Hepatocyte (in vitro differentiated cells): ENCODE measurements around the gene DNMT3B. TPM values are rescaled to one million over a fixed set of nuclear protein-coding genes. Genes with fewer than 3 reads are reported as not detected.

Experiments
- DNase-seq: peaks from one replicate; pipeline ENCODE4 v3.0.0-alpha.2; 2016; ENCODE audit warnings: low spot score
- H2AFZ ChIP-seq: fragments of 200-600 bp; sonication (generic); 2 replicates; pipeline ENCODE4 v1.6.0; 2016; ENCODE audit warnings: antibody characterized with exemption, mild to moderate bottlenecking
- H3K27ac ChIP-seq: fragments of 200-600 bp; sonication (generic); 2 replicates; pipeline ENCODE4 v1.5.1; 2016; ENCODE audit warnings: mild to moderate bottlenecking
- H3K27me3 ChIP-seq: fragments of 200-600 bp; sonication (generic); 2 replicates; pipeline ENCODE4 v1.6.1; 2016
- H3K36me3 ChIP-seq: fragments of 200-600 bp; sonication (generic); replicated peaks from 2 replicates; pipeline ENCODE4 v1.5.1; 2016; ENCODE audit warnings: low read depth; ENCODE audit not compliant: insufficient read depth
- H3K4me1 ChIP-seq: fragments of 200-600 bp; sonication (generic); 2 replicates; pipeline ENCODE4 v1.5.1; 2016; ENCODE audit warnings: mild to moderate bottlenecking, moderate library complexity; ENCODE audit not compliant: insufficient read depth
- H3K4me2 ChIP-seq: fragments of 200-600 bp; sonication (generic); 2 replicates; pipeline ENCODE4 v1.6.0; 2016
- H3K4me3 ChIP-seq: fragments of 200-600 bp; sonication (generic); 2 replicates; pipeline ENCODE4 v1.5.1; 2016; ENCODE audit warnings: mild to moderate bottlenecking
- H3K79me2 ChIP-seq: fragments of 200-600 bp; sonication (generic); 2 replicates; pipeline ENCODE4 v1.6.0; 2017; ENCODE audit warnings: mild to moderate bottlenecking
- H3K9me2 ChIP-seq: fragments of 200-600 bp; sonication (generic); replicated peaks from 2 replicates; pipeline ENCODE4 v1.6.0; 2017; ENCODE audit warnings: mild to moderate bottlenecking; ENCODE audit not compliant: insufficient read depth
- H3K9me3 ChIP-seq: fragments of 200-600 bp; sonication (generic); 2 replicates; pipeline ENCODE4 v1.5.1; 2016; ENCODE audit warnings: low read depth, mild to moderate bottlenecking
- H4K20me1 ChIP-seq: fragments of 200-600 bp; sonication (generic); 2 replicates; pipeline ENCODE4 v1.6.0; 2016; ENCODE audit warnings: mild to moderate bottlenecking; ENCODE audit not compliant: insufficient read depth, poor library complexity, severe bottlenecking
- EZH2 ChIP-seq: fragments of 200-600 bp; sonication (generic); IDR thresholded peaks from 2 replicates; pipeline ENCODE4 v1.6.1; 2016; ENCODE audit warnings: antibody characterized with exemption, mild to moderate bottlenecking, borderline replicate concordance
- EZH2phosphoT487 ChIP-seq: fragments of 200-600 bp; sonication (generic); IDR thresholded peaks from one replicate; pipeline ENCODE4 v1.6.1; 2018; ENCODE audit warnings: antibody characterized with exemption, mild to moderate bottlenecking, low read depth, moderate library complexity; ENCODE audit not compliant: unreplicated experiment, severe bottlenecking
- WGBS: methylation state at CpG from one replicate; pipeline ENCODE4 v1.1.6; 2016; ENCODE audit warnings: low lambda C conversion rate; ENCODE audit errors: missing lambda C conversion rate; 5-methylcytosine and 5-hydroxymethylcytosine counted together
- polyA plus RNA-seq: library from polyadenylated mRNA; unstranded; fragments of >200 nt; fragmentation: Nextera tagmentation; extraction: Ambion mirVana; gene quantifications from 2 replicates; pipeline ENCODE4 v1.2.1, GENCODE V29; 2016
- total RNA-seq: library from RNA; depleted of rRNA; stranded (reverse); fragments of >200 nt; gene quantifications from 2 replicates; pipeline ENCODE4 v1.2.3, GENCODE V29; 2014
- TF ChIP-seq, protein P1 (sequence below): fragments of 200-600 bp; sonication (generic); IDR thresholded peaks from 2 replicates; pipeline ENCODE4 v1.5.1; 2016; ENCODE audit warnings: antibody characterized with exemption, mild to moderate bottlenecking; ENCODE audit not compliant: poor library complexity

The DNMT3B gene
- total and polyA plus RNA-seq, 2 experiments from 2014 or later = 4.3 to 5.2 TPM

- H3K4me1 ChIP-seq = peaks cover 18% of the 10 kb centered on the region
- H3K27me3 ChIP-seq = no peaks in the 10 kb centered on the region
- H3K4me3 ChIP-seq = no peak overlapping the region
- no peaks in the 10 kb centered on the region for H4K20me1 ChIP-seq
- no peaks in the 10 kb centered on the region for H3K9me3 ChIP-seq
- H3K36me3 ChIP-seq = no peaks in the 10 kb centered on the region
- TF ChIP-seq, protein P1, sequence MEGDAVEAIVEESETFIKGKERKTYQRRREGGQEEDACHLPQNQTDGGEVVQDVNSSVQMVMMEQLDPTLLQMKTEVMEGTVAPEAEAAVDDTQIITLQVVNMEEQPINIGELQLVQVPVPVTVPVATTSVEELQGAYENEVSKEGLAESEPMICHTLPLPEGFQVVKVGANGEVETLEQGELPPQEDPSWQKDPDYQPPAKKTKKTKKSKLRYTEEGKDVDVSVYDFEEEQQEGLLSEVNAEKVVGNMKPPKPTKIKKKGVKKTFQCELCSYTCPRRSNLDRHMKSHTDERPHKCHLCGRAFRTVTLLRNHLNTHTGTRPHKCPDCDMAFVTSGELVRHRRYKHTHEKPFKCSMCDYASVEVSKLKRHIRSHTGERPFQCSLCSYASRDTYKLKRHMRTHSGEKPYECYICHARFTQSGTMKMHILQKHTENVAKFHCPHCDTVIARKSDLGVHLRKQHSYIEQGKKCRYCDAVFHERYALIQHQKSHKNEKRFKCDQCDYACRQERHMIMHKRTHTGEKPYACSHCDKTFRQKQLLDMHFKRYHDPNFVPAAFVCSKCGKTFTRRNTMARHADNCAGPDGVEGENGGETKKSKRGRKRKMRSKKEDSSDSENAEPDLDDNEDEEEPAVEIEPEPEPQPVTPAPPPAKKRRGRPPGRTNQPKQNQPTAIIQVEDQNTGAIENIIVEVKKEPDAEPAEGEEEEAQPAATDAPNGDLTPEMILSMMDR = no peak
- TF ChIP-seq EZH2 = no peak
- no peak for TF ChIP-seq EZH2phosphoT487
- no peak overlapping the region for H3K27ac ChIP-seq
- no peak for DNase-seq
- H3K4me2 ChIP-seq = no peak overlapping the region
- H3K79me2 ChIP-seq = peaks cover 24% of the 10 kb centered on the region
- no peak overlapping the region for H2AFZ ChIP-seq
- no peaks in the 10 kb centered on the region for H3K9me2 ChIP-seq
- WGBS = 82% methylated on average over 8 of the region's 8 CpGs
Measured at GRCh38 chr20:32773855-32774254, 11.7 kb downstream of the DNMT3B start.

DNA sequence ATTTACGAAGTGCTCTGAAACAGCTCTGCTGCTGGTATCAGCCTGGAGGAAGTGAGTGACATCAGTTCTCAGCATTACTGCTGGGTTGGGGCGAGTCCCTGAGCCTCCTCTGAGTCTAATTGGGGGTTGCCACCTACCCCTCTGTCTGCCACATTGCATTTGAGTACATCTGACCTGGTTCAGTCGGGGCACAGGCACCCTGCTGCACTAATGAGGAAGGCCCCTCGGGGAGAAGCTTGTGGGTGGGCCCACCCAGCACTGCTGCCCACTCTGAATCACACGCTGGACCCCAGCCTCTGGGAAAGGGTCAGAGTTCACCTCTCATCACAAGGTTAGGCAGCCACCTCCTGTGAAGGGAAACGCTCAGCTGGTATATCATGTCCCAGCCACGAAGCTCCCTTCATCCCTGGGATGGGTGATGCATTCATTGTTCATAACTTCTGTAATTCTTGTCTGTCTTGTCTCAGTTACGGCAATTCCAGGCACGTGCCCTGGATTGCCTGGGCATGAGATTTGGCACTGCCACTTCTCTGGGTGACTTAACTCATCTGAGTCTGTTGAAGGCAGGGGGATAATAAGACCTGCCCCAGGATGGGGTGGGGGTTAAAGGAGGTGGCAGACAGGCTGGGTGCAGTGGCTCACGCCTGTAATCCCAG, 13.3 kb downstream of the DNMT3B start:
- WGBS = 86% methylated on average over 10 of the region's 10 CpGs
- Histone ChIP-seq H3K27me3 (no peaks in the 10 kb centered on the region), H3K4me2 (no peak overlapping the region), H3K4me1 (peaks cover 18% of the 10 kb centered on the region), H3K79me2 (peaks cover 20% of the 10 kb centered on the region), H3K4me3 (no peak overlapping the region), H4K20me1 (no peaks in the 10 kb centered on the region), H2AFZ (no peak overlapping the region), H3K9me2 (no peaks in the 10 kb centered on the region), H3K27ac (no peak overlapping the region), H3K9me3 (no peaks in the 10 kb centered on the region), H3K36me3 (no peaks in the 10 kb centered on the region)
- TF ChIP-seq EZH2phosphoT487 = no peak
- TF ChIP-seq, protein P1 = no peak
- no peak for TF ChIP-seq EZH2
- DNase-seq = no peak

DNA sequence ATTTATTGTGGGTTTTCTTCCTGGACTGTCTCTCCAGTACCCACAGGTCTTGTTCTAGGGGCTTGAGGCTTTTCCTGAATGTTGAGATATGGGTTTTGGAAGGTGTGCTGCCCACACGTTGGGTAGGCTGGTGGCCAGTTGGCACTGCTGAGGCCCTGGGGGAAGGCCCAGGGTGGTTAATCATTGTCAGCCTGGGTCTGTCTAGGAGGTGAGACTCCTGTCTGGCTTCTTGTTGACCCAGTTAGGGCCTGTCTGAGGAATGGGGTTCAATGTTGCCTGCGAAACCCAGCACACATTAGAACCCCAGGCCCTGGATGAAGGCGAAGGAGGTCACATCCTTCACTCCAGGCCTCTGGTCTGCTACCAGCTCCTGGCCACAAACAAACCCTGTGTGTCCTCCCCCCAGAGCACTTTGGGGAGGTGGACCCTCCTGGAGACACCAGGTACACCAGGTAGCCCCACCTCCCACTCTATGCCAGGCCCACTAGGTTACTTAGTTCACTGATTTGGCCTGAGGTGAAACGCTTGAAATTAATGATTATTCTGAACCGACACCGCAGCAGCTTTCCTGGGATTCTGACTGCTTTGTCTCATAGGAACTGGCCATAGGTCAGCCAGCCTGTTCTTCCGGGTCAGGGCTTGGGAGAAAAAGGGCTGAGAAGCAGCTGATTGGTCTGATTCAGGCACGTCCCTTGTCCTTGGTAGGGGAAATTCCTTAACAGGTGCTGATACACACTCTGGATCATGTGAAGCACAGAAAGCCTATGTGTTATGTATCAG, 15.2 kb downstream of the DNMT3B start:
- no peak overlapping the region for H3K4me3 ChIP-seq
- no peak for DNase-seq
- H3K9me3 ChIP-seq = no peaks in the 10 kb centered on the region
- H3K79me2 ChIP-seq = peaks cover 17% of the 10 kb centered on the region
- TF ChIP-seq, protein P1 = no peak
- no peak for TF ChIP-seq EZH2phosphoT487
- TF ChIP-seq EZH2 = no peak
- H3K9me2 ChIP-seq = no peaks in the 10 kb centered on the region
- peak overlapping the region; percentile 4 for H3K27ac ChIP-seq
- H4K20me1 ChIP-seq = no peaks in the 10 kb centered on the region
- peaks cover 14% of the 10 kb centered on the region for H3K4me1 ChIP-seq
- no peaks in the 10 kb centered on the region for H3K36me3 ChIP-seq
- 81% methylated on average over 8 of the region's 8 CpGs for WGBS
- H3K27me3 ChIP-seq = no peaks in the 10 kb centered on the region
- no peak overlapping the region for H3K4me2 ChIP-seq
- peak overlapping the region; percentile 43 for H2AFZ ChIP-seq
